SK-N-MC (cell line): ENCODE measurements around the gene FBXL3.

Experiments
- EZH2 ChIP-seq: fragments of 200-600 bp; sonication (generic); IDR thresholded peaks from one replicate; pipeline ENCODE4 v1.6.1; 2017; ENCODE audit warnings: antibody characterized with exemption
- POLR2AphosphoS5 ChIP-seq: IDR thresholded peaks from 2 replicates; pipeline ENCODE4 v1.6.1; 2012; ENCODE audit warnings: mild to moderate bottlenecking, low read depth, low read length, borderline replicate concordance

DNA sequence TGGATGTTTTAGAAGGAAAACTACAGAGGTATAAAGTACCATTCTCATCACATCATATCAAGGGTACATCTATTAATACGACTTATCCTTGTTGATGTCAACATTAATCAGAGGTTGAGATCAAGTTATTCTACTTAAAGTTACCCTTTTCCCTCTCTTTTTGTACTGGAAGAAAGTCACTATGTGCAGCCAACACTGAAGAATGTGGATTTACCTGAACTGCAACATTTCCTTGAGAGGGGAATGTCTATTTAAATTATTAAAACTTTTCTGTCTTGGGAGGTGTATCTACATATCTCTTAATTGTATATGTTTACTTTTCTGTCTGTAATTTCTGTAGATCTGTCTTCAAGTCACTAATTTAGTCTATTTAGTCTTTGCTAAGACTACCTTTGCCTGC lies 2.5 kb upstream of the FBXL3 start:
- no peak for TF ChIP-seq POLR2AphosphoS5
- no peak for TF ChIP-seq EZH2
